Stimulated activated CD4-positive, alpha-beta T cell treated with anti-CD3 and anti-CD28 coated beads, TNF-alpha, amount 100 ng/mL, for 48 hours (primary cell): ENCODE results near the gene CRAMP1.
A peak's percentile ranks its signal among the peaks of the same experiment; 100 is the strongest.

Source experiments
- DNase-seq, 3 donors: peaks; one replicate each; pipeline ENCODE4 v3.0.0-alpha.2; 2020; ENCODE audit warnings: low read depth in 3 of 3

CRAMP1 gene

DNA sequence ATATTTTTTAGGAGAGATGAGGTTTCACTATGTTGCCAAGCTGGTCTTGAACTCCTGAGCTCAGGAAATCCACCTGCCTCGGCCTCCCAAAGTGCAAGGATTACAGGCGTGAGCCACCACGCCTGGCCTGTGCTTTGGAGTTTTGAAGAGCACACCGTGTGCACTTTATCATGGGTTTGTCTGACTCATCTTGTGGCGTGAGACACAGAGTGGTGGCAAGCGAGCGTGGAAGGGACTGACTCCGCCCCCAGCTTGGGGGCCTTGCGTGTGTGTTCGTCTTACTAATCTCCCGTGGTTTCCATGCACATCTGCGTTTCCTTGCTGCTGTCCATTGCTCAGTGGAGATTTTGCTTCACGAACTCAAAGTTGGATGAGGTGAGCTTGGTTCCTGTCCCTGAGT lies 22.9 kb downstream of the CRAMP1 start:
- DNase-seq = no peak

DNA sequence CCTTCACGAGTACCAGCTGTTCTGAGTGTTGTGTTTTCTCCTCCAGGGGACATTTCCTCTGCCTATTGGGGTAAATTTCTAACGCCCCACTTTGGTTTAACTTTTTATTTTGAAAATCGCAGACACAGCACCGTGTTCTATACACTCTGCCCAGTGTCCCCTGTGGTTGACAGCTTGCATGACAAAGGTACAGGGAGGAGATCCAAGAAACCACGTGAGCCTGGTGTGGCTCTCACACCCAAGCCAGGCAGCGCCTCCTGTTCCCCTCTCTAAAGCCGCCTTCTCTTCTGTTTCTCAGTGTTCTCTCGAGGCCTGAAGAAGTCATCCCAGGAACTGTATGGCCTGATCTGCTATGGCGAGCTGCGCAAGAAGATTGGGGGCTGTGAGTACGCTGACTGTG lies 25.4 kb downstream of the CRAMP1 start:
- DNase-seq = no peak

DNA sequence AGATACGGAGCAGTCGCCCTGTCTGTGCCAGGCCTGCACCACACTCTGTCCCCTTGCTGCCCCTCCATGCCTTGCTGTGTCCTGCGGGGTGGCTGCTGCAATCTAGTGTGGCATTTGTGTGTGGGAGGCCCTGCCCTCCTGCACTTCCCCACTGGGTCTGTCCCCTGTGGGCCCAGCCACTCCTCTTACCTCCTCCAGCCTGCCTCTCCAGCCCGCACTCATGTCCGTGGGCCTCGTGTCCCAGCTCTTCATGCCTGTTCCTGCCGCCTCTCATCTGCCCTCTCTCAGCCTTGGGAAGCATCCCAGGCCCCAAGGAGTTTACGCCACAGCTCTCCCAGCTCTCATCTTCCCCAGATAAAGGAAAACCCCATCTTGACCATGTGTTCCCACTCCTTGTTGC lies 26.6 kb downstream of the CRAMP1 start:
- no peak for DNase-seq

DNA sequence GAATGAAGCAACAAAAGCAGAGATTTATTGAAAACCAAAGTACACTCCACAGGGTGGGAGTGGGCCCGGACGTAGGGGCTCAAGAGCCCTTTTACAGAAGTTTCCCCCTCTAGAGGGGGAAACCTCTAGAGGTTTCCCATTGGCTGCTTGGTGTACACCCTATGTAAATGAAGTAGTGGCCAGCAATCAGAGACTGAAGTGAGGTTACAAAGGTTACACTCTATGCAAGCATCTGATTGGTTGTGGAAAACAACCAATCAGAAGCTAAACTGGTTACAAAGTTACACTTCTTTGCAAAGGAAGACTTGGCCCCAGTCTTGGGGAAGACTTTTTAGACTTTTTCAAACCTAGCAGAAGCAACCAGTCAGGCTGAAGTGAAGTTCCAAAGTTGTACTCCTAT lies 27.1 kb downstream of the CRAMP1 start:
- no peak for DNase-seq

DNA sequence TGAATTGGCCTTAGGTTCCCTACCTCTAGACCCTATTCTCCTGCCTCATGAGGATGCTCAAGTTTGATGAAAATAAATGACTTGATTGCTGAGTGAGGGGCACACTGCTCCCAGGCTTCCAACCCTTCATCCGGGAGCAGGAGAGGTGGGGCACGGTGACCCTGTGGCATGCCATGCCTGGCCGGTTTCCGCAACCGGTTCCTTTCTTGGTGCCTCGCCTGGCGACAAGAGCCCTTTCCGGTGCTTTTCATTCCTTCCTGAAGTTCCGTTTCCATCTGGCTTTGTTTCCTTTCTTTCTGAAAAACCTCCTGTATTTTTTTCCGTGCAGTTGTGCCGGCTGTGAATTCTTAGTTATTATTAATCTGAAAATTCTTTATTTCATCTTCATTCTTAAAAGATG lies 27.7 kb downstream of the CRAMP1 start:
- no peak for DNase-seq

DNA sequence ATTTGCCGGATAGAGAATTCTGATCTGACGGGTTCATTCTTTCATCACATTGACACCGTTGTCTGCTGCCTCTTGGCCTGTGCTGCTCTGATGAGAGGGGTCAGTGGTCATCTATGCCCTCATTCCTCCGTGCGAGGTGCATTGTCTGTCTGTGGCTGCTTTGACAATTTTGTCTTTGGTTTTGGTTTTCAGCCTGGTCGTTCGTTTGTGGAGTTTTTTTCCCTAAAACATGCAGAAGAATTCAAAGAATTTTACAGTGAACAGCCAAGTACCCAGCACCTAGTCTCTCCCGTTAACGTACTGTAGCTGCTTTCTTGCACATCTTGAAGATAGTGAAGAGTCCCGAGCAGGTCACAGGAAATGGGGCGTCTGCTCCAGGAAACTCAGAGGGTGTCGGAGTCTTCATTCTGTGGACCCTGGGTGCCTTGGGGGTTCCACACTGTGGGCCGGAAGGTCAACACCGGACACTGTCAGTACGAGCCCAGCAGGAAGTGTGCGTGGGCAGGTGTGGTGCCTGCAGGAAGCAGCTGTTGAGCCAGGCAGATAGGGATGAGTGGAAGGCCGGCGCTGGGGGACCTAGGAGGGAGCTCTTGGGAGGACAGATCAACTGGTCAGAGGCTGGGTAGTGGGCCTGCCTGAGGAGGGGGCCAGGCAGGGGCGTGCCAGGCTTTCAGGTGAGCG lies 28.2 kb downstream of the CRAMP1 start:
- no peak for DNase-seq

DNA sequence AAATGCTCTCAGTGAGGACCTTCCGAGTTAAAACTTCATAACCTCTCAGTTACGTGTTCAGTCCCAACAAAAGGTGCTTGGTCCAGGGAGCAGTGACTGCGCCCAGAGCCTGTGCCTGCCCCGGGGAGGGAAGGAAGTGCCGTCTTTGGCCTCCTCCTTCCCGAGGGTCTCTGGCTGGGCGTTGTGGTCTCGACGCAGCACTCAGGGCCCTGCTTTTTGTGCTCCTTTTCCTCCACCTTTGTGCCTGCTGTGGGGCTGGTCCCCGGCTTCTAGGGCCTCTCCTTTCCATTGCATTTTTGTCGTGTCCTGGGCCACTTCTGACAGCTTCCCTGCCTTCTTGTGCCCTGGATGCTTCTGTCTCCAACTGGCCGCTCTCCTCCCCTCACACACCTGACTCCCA lies 29.1 kb downstream of the CRAMP1 start:
- no peak for DNase-seq

DNA sequence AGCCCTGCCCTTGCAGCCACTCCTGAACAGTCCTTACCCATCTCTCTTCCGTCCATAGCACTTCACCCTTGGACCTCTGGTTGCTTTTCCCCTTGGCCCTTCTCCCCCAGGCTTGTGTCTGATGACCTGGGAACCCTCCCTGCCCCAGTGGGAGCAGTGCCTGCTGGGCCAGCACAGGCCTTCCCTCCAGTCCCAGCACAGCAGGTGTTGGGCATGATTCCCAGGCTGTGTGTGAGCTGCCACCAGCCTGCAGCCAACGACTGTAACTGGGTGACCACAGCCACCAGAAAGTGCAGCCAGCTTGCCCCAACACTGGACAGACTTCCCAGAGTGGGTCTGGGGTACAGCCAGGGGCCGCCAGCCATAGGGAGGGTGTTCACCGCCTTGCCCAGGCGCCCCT lies 30.0 kb downstream of the CRAMP1 start:
- no peak for DNase-seq

DNA sequence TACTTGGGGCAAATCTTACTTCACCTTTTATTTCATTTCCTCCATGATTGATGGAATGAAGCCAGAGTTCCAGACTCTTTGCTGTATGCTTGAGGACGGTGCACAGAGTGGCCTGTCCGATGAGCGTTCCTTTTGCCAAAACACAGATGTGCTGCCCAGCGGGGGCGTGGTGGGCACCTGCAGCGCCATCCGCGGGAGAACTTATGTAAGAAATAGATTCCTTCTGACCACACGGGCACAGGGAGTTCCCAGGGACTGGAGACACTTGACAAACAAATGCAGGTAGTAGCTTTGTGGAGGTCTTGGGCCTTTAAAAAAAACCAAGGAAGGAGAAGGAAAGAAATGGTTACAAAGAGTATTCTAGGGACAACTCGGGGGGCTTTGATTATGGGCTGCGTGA lies 30.6 kb downstream of the CRAMP1 start:
- no peak for DNase-seq

DNA sequence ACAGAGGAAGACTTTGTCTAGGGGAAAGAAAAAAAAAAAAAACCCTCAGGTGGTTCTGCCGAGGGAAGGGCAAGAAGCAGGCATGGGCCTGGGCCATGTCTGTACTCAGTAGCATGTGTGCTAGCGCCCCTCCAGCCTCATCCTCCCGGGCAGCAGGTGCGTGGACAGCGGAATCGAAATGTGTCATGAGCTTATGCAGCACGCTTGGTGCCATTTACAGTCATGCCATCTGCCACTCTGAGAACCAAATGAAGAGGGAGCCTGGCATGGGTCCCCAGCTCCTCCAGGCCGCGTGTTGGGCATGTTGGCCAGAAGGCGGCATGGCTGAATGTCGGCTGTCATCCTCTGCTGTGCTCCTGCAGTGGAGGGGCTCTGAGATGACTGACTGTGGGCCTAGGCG lies 31.4 kb downstream of the CRAMP1 start:
- no peak for DNase-seq

DNA sequence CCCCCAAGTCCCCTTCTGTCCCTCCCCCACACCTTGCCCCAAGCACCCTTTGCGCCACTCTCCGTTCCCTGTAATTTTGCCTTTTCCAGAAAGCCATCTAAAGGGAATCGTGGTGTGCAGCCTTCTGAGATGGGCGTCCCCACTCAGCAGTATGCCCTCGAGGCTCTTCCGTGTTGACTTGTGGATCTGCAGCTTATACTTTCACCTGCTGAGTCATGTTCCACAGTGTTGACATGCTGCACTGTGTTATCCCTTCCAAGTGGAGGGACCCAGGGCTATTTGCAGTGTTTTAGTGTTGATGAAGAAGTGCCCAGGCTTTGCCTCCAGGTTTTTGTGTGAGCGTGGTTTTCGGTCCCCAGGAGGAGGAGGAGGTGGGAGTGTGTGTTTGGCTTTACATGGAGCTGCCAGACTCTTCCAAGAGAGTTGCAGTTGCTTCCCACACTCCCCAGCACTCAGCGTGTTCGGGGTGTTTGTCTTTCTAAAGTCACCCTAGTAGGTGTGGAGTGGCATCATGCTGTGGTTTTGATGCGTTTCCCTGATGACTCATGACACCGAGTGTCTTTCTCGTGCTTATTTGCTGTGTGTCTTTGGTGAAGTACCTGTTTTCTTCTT lies 33.9 kb downstream of the CRAMP1 start:
- DNase-seq = peak in 2 of 3 donors; percentile 3 to 14

DNA sequence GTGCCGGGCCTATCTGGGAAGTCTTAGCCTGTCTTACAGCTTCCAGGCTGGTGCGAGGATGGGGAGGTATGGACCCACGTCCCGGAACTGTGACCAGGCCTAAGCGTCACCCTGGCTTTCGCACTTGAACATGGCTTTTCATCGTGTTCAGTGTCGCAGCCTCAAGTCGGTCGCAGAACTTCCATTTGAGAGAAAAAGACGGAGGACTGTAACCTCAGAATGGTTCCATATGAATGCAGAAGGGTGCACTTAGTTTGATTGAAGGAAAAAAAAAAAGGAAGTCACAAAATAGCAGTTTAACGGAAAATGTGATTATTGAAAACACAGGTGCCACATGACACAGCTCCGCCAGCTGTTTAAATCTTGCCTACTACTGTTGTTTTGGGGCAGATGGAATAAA lies 35.7 kb downstream of the CRAMP1 start:
- no peak for DNase-seq

DNA sequence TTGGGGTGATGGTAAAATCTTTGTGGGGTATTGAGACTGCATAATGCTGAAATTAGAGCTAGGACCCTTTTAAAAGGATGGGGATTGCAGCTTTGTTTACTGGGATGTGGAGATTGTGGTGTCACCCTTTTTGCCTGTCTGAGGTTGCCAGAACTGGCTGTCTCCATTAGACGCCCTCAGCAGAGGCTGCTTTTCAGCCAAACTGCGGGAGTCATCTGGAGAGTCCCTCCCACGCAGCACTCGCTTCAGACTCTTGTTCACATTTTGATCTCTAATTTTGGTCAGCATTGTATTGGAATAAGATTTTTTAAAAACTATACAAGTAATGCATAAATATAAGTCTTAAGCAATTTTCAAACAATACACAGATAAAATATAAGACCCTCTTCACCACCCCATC lies 38.0 kb downstream of the CRAMP1 start:
- DNase-seq = no peak

DNA sequence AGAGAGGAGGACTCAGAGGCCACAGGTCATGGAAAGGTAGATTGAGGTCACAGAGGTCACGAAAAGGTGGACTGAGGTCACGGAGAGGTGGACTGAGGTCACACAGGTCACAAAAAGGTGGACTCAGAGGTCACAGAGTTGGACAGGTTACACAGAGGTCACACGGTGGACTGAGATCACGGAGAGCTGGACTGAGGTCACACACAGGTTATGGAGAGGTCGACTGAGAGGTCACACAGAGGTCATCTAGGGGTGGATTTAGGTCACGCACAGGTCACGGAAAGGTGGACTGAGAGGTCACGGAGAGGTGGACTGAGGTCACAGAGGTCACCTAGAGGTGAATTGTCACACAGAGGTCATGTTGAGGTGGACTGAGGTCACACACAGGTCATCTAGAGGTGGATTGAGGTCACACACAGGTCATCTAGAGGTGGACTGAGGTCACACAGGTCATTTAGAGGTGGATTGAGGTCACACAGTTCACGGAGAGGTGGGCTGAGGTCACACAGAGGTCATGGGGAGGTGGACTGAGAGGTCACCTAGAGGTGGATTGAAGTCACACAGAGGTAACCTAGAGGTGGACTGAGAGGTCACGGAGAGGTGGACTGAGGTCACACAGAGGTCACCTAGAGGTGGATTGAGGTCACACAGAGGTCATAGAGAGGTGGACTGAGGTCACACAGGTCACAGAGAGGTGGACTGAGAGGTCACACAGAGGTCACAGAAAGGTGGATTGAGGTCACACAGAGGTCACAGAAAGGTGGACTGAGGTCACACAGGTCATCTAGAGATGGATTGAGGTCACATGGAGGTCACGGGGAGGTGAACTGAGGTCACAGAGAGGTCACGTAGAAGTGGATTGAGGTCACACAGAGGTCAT lies 39.2 kb downstream of the CRAMP1 start:
- no peak for DNase-seq

DNA sequence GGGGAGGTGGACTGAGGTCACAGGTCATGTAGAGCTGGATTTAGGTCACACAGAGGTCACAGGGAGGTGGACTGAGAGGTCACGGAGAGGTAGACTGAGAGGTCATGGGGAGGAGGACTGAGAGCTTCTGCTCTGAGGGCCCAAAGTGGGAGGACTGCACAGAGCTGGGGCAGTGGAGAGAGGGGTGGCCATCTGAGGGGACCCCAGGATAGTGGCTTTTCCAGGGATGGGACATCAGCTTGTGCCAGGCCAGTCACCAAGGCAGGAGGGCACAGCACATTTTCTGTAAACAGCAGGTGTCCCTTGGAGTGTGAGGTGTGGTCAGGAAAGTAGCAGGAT lies 39.8 kb downstream of the CRAMP1 start:
- no peak for DNase-seq

DNA sequence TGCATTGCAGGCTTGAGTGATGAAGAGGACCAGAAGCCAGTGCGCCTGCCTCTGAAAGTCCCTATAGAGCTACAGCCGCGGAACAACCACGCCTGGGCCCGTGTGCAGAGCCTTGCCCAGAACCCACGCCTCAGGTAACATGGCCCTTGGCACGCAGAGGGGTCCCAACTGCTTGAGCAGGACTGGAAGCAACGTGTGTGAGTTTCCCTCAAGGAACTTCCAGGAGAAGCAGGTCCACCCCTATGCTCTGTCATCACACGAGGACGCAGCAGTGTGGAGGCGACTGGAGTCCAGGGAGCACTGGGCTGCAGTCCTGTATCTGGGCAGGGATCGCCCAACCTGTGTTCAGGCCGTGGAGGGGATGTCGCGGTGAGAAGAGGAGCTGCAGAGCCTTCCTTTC lies 40.9 kb downstream of the CRAMP1 start:
- DNase-seq = no peak

DNA sequence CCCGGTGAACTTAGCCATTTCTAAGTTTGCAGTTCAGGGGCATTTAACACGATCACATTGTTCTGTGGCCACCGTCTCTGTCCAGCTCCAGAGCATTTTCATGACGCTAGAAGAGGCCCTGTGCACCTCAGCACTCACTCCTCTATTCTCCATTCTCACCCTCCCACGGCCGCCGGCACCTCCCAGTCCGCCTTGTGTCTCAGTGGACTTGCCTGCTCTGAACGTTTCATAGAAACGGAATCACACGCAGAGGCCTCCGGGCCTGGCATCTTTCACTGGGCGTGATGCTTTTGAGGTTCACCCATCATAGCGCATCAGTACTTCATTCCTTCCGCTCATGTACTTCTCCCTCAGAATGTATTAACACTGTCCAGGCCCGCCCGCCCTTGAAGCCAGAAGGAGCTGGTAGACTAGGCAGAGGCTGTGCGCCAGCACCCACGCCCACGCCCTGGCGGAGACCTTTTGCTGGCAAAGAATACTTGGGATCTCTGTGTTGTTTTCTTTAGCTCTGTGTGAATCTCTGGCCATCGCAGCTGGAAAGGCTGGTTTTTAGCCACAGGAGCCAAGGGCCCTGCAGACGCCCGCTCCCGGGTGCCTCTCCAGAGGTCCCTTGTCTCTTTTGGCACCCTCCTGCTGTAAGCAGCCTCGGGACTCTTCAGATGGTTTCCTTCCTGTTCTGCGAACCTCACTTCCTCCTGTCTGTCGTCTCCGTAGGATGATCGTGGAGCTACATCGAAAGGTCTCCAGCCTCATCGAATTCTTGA lies 42.5 kb downstream of the CRAMP1 start:
- DNase-seq = no peak

DNA sequence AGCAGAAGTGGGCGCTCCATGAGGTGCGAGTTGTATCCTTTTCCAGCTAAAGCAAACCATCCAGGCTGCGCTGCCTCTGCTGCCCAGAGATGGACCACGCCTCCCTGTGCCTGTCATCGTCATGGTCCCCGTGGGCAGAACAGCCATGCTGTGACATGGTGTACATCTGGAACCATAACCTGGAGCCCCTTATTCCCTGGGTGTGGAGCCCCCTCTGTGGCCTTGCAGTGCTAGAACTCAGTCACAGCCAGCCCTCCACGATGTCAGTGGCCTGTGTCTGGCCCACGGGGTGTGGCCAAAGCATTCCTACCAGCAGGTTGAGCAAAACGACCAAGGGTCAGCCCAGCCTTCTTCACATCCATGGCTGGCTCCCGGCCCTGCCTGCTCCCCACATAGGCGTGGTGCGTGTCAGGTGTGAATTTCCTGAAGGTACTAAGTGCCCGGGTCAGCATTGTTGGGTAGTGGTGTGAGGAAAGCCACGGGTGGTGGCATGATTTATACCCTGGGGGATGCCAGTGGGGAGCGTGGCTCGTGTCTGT lies 43.2 kb downstream of the CRAMP1 start:
- no peak for DNase-seq

DNA sequence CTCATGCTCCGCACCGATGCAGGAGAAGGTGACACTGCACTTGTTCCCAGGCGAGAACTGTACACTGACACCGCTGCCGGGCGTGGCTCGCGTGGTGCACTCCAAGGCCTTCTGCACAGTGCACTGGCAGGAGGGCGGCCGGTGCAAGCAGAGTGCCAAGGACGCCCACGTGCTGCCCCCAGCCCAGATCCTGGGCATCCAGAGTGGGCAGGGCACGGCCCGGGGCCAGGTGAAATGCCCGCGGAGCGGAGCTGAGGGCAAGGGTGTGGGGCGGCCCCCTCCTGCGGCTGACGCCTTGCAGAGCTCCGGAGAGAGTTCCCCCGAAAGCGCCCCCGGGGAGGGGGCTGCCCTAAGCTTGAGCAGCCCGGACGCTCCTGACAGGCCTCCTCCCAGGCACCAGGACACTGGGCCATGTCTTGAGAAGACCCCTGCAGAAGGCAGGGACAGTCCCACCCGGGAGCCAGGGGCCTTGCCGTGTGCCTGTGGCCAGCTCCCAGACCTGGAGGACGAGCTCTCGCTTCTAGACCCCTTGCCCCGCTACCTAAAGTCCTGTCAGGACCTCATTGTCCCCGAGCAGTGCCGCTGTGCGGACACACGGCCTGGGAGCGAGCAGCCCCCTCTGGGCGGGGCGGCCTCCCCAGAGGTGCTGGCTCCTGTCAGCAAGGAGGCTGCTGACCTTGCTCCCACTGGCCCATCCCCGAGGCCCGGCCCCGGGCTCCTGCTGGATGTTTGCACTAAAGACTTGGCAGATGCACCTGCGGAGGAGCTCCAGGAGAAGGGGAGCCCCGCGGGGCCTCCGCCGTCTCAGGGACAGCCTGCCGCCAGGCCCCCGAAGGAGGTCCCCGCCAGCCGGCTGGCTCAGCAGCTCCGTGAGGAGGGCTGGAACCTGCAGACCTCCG lies 44.0 kb downstream of the CRAMP1 start:
- no peak for DNase-seq

DNA sequence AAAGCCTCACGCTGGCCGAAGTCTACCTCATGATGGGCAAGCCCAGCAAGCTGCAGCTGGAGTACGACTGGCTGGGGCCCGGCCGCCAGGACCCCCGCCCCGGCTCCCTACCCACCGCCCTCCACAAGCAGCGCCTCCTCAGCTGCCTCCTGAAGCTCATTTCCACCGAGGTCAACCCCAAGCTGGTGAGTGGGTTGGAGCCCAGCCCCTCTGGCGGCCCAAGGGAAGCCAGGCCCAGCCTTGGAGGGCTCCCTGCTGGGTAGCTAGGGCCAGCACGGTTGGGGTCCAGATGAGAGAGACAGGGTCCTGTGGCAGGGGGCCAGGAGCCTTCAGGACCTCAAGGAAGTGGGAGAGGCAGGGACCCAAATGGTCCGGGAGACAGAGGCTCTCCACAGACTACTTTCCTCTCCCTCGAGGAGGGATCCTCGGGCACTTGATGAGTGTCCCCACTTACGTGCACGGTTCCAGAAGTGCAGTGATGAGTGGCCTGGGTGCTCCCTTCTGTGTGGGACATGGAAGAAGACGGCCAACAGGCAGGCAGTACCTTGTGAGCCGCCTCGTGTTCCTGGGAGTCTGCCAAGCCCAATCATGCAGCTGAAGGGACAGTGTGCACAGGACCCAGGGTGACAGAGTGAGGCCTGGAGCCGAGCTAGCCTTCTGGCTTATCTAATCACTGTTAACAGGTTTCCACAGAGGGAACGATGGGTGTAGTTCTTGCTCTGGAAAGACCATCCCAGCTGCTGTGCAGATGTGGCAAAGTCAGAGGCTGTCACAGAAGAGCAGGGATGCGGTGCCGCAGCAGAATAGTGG lies 44.9 kb downstream of the CRAMP1 start:
- no peak for DNase-seq
